ENCODE measurements around the gene KCNQ4. TPM values are rescaled to one million over a fixed set of nuclear protein-coding genes. Genes with fewer than 3 reads are reported as not detected.

KCNQ4 gene
- total RNA-seq, 4 donors from 2014 or later: 1.1 to 3.3 (median 2.4) TPM

DNA sequence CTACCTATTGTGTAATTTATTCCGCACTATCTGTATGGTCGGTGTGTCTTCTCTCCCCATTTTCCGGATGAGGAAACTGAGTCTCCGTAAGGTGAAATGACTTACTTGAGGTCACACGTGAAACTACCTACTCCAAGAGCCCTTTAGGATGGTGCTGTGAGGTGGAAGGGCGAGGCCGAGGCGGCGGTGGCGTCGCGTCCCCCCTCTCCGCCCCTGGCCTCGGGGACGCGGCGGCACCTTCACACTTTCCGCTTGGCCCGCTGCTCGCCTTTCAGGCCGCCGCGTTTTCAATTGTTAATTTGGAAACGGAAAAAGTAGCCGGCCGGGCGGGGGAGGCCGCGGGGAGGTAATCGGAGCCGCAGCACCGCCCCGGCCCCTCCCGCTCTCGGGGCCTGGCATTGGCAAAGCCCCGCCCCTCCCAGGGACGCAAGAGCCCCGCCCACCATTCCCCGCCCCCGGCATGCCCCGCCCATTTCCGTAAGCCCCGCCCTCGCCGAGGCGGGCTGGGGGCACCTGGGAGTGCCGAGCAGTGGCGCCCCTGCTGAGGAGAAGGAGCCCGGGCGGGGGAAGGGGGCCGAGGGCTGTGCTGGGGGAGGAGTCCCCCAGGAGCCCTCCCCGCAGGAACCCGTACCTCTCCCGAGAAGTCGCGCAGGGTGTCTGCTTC, 18.6 kb downstream of the KCNQ4 start:
- H3K4me3 ChIP-seq: peak overlapping the region; percentile 34 to 55 (median 40)
- peak; percentile 88 to 94 (median 88) for DNase-seq
- H3K27me3 ChIP-seq: no peaks in the 10 kb centered on the region
- TF ChIP-seq CTCF (IDR thresholded peaks at IDR 0.05) (no peak), POLR2A (IDR thresholded peaks at IDR 0.05) (no peak)
- H3K4me1 ChIP-seq: peaks cover 0 to 40% (median 4%) of the 10 kb centered on the region in 4 donors
- H3K9me3 ChIP-seq: no peaks in the 10 kb centered on the region
- no peaks in the 10 kb centered on the region for H3K36me3 ChIP-seq
- peak overlapping the region; percentile 44 to 85 (median 70) for H3K27ac ChIP-seq

DNA sequence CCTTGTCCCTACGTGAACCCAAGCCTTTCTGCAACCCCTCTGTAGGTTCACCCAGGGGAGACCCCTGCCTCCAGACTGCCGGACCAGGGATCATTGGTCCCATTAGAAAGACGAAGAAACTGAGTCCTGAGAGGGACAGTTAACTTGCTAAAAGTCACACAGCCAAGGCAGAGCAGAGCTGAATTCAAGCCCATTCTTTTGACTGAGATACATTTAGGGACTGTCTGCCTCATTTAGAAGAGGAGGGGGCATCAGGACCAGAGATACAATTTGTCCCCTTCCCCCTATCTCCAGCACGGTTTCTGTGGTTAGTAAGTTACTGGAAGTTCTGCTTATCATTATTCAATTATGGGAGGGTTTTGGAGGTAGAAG, 19.1 kb downstream of the KCNQ4 start:
- Histone ChIP-seq H3K9me3 (no peaks in the 10 kb centered on the region), H3K27ac (peak overlapping the region; percentile 44 to 85 (median 70)), H3K36me3 (no peaks in the 10 kb centered on the region), H3K4me3 (peak overlapping the region; percentile 34 to 55 (median 40)), H3K4me1 (peaks cover 0 to 46% (median 4%) of the 10 kb centered on the region in 4 donors), H3K27me3 (no peaks in the 10 kb centered on the region)
- DNase-seq: no peak
- TF ChIP-seq CTCF (IDR thresholded peaks at IDR 0.05) (no peak), POLR2A (IDR thresholded peaks at IDR 0.05) (no peak)

DNA sequence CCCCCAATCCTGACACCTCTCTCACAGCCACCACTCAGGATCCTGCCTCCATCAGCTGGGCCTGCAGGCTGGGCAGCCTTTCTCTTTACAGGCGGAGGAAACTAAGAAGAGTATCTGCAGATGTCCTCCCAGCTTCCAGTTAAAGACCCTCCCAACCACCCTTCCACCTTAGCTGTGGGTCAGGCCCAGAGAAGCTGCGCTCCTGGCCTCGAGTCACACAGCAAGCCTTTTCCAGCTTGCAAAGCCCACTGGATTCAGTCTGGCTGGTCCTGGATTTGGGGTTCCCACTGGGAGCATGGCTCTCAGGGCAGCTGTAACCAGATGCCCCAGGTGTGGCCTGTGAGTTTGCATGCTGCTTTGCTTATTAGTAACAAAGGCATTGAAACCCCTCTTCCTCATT, 19.9 kb downstream of the KCNQ4 start:
- TF ChIP-seq CTCF (IDR thresholded peaks at IDR 0.05): no peak
- TF ChIP-seq POLR2A (IDR thresholded peaks at IDR 0.05): no peak
- no peaks in the 10 kb centered on the region for H3K9me3 ChIP-seq
- H3K36me3 ChIP-seq: no peaks in the 10 kb centered on the region
- no peaks in the 10 kb centered on the region for H3K27me3 ChIP-seq
- H3K4me1 ChIP-seq: peaks cover 0 to 53% (median 4%) of the 10 kb centered on the region in 4 donors
- no peak for DNase-seq
- H3K4me3 ChIP-seq: no peak overlapping the region
- peak overlapping the region in 2 of 4 donors; percentile 65 to 85 for H3K27ac ChIP-seq

GRCh38 chr1:40803902-40804301, 20.3 kb downstream of the KCNQ4 start:
- Histone ChIP-seq H3K27me3 (no peaks in the 10 kb centered on the region), H3K9me3 (no peaks in the 10 kb centered on the region), H3K27ac (peak overlapping the region in 1 of 4 donors; percentile 3), H3K4me1 (peaks cover 0 to 50% (median 4%) of the 10 kb centered on the region in 4 donors), H3K4me3 (no peak overlapping the region), H3K36me3 (no peaks in the 10 kb centered on the region)
- DNase-seq: no peak
- no peak for TF ChIP-seq CTCF (IDR thresholded peaks at IDR 0.05)
- no peak for TF ChIP-seq POLR2A (IDR thresholded peaks at IDR 0.05)

GRCh38 chr1:40806240-40806639, 22.7 kb downstream of the KCNQ4 start:
- TF ChIP-seq CTCF (IDR thresholded peaks at IDR 0.05): no peak
- no peaks in the 10 kb centered on the region for H3K36me3 ChIP-seq
- H3K9me3 ChIP-seq: no peaks in the 10 kb centered on the region
- H3K27ac ChIP-seq: no peak overlapping the region
- DNase-seq: no peak
- H3K27me3 ChIP-seq: no peaks in the 10 kb centered on the region
- no peak overlapping the region for H3K4me3 ChIP-seq
- peaks cover 0 to 28% (median 4%) of the 10 kb centered on the region in 4 donors for H3K4me1 ChIP-seq
